Middle frontal gyrus (tissue), 1 donor: Measurements from ENCODE around the gene CREBBP.

Experiments
- DNase-seq: peaks from one replicate; pipeline ENCODE4 v3.0.0-alpha.2; 2015; ENCODE audit warnings: low spot score; ENCODE audit errors: extremely low spot score

Gene CREBBP

DNA sequence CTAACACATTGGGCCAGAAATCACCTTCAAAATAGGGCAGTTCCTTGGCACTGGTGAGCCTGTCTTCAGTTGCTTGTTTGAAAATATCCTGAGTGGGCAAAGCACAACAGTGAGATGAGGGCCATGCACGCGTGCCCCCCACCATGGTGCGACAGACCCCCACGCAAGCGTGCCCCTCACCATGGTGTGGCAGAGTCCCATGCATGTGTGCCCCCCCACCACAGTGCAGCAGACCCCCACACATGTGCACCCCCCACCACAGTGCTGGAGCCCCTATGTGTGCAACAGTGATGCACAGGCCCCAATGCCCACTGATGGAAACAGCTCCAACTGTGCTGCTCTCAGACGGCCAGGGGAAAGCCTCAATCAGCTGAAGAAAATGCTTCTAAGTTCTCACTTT lies 144.4 kb downstream of the CREBBP start:
- DNase-seq = no peak

DNA sequence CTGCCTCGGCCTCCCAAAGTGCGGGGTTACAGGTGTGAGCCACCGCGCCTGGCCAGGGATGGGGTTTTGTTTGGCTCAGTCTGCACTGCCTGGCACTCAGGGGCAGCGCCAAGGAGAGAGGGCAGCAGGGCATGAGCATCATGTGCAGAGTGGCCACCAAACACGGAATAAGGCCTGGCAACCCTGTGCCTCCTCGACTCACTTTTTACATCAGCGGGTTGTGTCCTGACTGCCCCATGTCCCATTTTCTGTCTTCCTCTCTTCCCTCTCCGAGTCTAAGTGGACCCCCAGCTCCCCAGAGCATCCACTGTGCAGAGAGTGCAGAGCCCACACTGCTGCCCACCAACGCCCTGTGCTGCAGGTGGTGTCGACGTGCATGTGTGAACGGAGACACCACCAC lies 145.0 kb downstream of the CREBBP start:
- DNase-seq = no peak

DNA sequence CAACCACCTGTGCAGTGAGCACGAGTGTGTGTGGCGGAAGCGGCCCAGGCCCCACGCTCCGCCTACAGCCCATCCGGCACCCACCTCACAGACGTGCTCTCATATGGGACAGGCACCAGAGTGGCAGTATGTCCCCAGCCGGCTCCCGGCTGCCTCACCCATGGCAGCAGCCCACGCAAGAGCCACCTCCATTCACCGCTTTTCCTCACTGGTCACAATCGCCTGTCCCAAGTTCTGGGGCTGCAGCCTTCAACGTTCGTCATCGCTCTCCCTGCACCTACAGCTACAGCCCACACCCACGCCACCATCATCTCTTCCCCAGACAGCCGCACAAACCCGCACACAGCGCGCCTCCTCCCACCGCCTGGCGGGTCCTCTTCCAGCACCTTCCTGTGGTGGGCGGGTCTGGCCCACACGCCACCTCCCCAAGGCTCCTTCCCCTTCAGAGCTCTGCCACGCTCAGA lies 145.7 kb downstream of the CREBBP start:
- DNase-seq = no peak

DNA sequence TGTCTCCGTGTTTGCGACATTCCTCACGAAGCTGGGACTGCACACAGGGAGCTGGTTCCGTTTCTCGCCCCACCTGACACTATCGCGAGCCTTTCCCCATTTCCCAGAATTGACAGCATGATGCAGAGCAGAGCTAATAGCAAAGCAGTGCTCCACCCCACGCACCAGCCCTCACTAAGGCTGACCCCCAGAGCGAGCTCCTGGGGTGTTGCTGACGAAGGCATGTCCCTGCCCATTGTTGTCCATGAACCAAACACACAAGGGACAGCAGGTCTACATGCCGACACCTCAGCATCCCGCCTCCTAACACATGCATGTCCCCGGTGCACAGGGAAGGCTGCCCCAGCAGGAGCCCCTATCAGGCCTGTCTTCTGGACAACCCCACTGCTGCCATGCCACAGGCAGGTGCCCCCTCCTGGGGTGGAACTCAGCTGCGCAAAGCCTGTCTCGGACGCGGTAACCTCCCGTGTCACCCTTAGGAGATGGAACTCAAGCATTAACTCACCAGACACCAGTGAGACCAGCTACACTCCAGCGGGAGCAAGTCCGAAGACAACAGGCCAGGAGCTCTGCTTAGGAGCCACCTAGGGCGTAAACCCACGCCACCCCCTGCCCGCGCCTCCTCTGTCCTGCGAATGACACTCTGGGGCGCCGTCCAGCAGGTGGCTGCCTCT lies 146.3 kb downstream of the CREBBP start:
- DNase-seq = no peak

DNA sequence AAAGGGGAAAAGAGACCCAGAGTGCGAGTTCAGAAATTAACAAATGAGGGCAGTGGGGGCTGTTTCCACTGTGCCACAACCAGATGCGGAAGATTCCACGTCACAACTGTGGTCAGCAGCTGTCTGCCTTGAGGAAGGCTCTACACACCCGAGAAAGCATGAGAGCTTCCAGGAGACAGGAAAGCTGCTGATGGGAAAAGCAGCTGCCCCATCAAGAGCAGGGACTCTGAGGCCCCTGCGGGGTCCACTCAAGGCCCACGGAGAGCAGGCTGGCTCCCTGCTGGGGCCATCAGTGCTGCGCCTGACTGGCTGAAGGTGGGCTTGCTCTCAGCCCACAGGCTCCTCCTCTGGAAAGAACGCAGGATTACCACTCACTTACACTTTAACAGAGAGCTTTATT lies 148.3 kb downstream of the CREBBP start:
- DNase-seq = no peak

DNA sequence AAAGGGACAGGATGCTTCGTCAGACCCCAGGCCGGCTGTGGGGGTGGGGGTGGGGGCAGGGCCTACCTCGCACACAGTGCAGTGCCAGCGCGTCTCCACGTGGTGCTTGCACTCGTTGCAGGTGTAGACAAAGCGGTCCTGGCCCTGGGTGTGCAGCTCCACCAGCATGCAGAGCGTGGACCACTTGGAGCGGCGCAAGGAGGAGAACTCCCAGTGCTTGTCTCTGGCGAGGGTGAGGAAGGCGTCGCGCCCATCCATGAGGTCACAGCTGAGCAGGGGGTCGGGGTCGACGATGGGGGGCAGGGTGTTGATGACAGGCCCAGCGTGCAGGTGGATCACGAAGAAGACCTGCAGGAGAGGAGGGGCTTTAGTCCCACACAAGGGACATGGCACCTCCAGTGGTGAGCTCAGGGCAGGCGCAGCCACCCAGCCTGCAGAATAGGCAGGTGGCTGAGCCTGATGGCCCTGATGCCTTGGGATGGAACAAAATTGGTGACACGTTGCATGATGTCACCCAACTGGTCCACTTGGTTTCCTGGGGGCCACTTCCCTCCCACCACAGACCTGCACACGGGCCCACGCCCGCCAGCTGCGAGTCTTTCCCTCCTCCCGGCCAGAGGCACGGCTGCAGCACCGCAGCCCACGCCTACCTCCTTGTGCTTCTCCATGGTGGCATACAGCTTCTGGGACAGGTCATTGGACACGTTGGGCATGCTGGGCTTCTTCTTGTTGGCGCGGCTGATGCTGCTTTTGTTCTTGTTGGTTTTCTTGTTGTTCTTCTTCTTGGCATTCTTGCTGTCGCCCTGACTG lies 149.2 kb downstream of the CREBBP start:
- DNase-seq = no peak

DNA sequence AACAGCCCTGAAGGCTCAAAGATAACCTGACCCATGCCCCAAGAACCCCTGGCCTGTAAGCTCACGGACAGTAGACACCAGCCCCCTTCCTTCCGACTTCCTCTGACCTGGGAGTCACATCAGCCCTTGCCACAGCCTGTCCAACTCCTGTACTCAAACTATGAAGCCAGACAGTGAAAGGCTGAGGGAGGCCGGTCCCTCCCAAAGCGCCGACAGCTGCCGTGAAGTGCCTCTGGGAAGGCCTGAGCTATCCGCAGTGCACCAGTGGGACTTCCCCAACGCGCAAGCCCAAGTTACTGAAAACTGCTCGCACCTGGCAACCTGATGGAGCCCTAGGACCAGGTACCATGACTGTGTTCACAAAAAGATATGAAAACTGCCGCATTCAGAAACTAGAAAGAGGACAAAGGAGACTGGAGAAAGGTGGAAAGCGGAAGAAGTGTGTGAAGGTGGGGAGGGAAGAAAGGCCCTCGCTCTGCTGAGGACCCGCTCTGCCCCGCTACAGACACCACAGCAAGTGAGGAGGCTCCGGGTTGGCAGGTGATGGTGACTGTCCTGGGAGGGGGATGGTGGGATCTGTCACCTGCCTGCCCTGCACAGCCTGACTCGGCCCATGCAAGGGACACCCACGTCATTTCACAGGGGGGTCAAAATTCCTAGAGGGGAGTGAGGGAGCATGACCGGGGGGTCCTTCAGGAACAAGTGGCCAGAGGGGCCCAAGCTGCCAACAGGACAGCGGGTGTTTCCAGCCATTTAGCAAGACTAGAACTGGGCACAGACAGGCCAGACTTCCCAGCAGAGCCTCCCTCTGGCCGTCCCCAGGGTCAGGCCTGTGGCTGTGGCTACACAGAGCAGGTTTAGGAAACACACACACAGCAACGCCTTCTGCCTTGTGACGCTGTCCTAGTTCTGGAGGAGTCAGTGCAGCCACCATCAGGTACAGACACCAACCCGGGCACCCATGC lies 150.1 kb downstream of the CREBBP start:
- DNase-seq = no peak

DNA sequence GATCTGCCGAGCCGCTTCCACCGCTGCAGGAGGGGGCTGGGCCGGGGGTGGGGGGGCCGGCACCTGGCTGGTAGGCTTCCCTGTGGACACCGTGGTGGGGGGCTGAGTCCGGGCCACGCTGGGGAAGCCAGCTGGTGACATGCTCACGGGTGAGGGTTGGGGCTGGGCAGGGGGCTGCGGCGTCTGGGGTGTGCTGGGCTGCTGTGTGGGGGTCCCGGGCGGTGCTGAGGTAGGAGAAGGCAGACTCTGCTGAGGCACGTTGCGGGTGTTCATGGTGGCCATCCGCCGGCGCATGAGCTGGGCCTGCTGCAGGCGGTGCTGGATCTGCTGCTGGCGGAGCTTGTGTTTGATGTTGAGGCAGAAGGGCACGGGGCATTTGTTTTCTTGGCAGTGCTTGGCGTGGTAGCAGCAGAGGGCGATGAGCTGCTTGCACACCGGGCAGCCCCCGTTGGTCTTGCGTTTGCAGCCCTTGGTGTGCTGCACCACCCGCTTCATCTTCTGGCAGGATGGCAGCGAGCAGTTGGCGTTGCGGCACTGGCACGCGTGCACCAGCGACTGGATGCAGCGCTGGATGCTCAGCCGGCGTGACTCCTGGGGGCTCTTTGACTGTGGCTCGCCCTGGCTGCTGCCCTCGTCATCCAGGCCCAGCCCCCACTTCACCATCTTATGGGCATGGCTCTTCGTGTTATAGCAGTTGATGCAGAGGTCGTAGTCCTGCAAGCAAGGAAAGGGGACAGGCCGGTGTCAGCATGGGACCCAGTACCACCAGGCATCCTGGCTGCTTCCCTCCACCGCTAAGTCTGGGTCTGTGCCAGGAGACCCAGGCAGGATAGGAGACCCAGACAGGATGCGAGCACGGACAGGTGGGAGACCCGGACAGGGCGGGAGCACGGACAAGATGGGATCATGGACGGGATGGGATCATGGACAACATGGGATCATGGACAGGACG lies 151.1 kb downstream of the CREBBP start:
- DNase-seq = no peak

DNA sequence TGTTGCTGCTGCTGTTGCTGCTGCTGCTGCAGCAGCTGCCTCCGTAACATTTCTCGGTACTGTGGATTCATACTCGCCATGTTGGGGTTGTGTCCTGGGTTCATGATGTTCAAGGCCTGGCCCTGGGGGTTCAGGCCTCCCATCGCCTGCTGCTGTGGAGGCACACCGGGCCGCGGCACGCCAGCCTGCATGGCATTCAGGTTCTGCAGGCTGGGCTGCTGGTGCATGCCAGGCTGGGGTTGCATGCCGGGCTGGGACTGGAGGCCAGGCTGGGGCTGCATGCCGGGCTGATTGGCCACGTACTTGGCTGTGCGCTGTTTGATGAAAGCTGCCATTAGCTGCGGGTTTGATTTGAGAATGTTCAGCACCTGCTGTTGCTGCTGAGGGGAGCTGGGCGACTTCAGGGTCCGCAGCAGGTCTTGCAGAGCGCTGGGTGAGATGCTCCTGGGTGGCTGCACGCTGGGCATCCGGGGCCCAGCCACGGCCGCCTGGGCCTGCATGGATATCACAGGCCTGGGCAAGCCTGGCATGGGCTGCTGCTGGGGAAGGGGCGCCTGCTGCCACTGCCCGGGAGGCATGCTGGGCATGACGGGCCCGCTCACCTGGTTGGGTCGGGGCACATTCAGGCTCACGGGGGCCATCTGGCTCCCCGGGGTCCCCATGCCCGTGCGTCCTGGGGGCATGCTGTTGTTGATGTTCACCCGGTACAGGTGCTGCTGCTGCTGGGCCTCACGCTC lies 151.9 kb downstream of the CREBBP start:
- DNase-seq = no peak

DNA sequence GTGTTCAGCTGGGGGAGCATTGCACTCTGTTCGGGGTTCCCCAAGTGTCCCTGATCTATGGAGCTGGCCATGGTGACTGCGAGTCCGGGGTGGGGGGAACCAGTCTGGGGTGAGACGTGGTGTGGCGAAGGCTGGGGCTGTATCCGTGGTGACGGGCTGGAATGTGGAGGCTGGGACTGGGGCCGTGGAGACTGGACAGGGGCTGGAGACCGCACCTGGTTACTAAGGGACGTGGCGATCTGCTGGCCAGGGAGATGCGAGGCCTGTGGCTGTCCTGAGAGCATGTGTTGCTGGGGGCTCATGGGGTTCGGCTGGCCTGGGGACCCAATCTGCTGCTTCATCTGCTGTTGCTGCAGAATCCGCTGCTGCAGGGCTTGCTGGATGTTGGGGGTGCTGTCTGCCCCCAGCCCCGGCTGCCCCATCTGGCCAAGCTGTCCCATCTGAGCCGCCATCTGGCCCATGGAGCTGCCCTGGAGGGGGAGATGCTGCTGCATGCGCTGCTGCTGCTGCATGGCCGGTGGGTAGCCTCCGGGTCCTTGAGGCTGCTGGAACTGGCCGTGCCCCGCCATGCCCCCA lies 152.6 kb downstream of the CREBBP start:
- no peak for DNase-seq

DNA sequence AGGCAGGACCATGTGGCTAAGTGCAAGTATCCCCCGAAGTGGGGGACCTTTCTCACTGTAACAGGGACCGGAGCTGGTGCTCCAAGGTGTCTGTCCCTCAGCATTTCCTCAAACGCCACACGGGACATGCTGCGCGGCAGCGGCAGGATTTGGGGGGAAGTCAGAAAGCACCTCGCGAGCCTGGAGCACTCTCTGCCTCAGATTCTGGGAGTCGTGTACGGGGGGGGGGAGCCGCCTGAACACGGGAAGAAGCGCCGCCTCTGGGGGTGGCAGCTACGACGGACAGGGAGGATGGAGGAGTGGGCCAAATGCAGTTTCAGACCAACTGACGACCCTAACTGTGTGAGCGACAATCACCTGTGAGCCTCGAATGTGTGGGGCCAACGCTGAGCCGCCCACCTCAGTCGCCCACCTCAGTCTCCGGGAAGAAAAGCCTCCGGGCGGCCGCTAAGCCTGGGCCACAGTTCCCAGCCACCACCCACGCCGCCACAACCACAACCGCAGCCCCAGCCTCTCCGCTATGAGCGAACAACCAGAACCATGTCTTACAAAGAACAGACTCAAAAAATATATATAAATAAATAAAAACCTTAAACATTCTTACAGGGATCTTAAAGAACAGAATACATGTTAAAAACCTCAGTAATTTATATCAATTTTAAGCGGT lies 154.4 kb downstream of the CREBBP start:
- no peak for DNase-seq

DNA sequence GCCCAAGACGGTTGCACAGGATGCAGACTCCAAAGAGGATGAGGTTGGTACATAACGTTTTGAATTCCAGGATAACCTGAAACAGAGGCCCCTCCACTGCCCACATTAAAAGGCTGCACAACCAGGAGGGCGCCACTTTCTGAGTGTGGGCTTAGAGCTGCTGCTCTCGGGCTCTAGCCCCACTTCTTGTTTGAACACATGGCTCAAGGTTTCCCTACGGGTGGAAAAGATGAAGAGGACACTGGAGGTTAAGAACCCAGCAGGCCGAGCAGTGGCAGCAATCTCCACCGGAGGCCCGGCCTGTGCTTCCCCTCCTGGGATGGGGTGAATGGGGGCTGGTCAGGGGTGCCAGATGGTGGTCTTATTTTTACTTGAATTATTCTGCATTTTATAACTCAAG lies 155.2 kb downstream of the CREBBP start:
- no peak for DNase-seq

DNA sequence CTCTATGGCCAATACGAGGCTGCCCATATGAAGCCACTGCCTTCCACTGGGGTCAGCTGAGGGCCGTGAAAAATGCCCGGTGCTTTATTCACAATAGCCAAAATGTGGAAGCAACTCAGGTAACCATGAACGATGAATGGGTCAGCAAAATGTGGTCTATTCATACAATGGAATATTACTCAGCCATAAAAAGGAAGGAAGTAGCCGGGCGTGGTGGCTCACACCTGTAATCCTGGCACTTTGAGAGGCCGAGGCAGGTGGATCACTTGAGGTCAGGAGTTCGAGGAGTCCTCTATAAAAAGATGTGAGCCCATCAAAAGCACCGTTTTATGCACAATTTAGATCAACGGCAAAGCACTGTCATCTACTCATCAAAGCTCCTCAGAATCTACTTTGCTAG lies 158.0 kb downstream of the CREBBP start:
- DNase-seq = no peak

DNA sequence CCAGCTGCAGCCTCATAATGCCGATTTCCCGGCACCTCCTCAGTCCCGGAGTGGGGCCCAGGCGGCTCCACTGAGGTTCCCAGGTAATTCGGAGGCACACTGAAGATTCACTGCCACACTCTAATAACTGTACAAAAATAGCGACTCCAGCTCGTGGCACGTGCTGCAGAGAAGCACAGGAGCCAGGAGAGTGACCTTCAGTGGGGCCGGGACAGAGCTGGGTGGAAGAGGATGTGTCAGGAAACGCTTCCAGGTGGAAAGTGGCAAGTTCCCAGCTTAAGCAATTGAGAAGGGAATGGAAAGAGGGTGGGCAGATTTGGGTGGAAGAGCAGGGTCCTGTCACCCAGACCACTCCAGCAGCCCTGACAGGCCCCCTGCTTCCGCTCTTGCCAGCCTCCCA lies 160.1 kb downstream of the CREBBP start:
- no peak for DNase-seq

DNA sequence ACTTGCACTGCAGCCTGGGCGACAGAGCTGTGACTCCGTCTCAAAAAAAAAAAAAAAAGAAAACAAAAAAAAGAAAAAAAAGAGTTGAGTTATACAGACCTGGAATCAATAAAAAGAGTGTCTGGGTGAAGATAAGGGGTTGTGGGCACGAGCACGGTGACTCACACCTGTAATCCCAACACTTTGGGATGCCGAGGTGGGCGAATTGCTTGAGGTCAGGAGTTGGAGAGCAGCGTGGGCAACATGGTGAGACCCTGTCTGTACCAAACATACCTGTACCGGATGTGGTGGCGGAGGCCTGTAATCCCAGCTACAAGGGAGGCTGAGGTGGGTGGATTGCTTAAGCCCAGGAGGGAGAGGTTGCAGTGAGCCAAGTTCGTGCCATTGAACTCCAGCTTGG lies 161.9 kb downstream of the CREBBP start:
- no peak for DNase-seq

DNA sequence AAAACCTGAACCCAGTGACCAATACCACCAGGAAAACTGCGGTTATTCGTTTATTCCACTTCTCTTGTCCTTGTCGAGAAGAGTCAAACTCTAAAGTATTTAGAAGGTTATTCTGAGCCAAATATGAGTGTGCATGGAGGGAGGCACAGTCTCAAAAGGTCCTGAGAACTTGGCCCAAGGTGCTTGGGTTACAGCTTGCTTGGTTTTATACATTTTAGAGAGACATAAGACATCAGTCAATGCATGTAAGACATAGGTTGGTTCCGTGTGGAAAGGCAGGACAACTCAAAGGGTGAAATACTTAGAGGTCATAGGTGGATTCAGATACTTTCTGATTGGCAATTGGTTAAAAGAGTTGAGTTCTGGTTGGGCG lies 162.5 kb downstream of the CREBBP start:
- no peak for DNase-seq

DNA sequence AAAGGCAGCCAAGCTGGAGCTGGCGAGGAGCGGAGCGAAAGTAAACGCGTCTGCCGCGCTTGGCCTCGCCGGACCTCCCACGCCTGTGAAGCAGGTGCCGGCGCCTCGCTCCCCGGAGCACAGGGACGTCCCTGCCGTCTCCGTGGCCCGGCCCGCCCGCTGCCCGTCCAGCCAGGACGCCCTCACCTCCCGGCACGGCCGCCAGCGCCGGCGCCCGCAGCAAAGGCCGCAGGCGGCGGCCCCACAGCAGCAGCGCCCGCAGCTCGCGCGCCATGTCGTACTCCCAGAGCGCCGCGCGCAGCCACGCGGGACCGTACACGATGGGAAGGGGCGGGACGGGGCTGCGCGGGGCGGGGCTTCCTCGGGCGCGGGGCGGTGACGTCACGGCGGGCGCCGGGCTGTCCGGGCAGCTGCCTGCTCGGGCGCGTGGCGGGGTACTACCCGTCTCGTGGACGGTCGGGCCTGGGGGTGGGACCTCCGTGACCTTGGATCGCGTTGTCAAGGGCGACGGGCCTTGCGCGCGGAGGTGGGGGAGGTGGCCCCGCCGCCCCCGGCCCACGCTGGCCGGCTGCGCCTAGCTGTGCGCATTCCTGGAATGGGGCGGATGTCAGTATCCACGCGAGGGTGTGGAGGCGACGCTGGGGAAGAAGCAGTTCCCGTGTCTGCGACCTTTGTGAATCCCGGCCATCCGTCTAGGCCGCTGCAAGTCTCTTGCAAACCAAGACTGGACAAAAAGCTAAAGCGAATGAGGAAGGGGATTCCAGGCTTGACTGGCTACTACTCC lies 163.1 kb downstream of the CREBBP start, which contains the start of gene TRAP1:
Gene TRAP1, minus strand, starts transcription at position 290 of the 784 bp plus-strand sequence. Its CDS starts 16 bp downstream, at position 274.
- peak; percentile 77 for DNase-seq

DNA sequence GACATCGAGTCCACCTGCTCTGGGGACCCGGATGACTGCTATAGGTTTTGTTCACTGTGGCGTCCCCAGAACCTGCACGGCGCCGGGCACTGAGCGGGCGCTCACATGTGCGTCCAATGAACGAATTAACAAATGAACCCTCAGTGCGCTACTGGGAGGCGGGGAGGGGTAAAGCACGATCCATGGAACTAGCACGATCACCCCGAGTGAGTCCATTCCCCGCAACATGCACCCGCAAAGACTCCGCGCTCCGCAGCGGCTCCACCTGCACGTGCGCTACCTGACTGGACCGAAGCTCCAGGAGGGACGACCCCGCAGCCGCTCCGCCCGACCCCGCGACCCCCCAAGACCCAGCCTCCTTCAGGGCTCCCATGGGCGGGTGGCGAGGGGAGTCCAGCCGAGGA lies 163.7 kb downstream of the CREBBP start:
- DNase-seq = no peak
